ENCODE measurements around the gene SEMA4G. TPM values are rescaled to one million over a fixed set of nuclear protein-coding genes. Genes with fewer than 3 reads are reported as not detected.

Gene SEMA4G
- total RNA-seq, 2 experiments from 2014 or later: 0.21 to 0.41 TPM

- no peaks in the 10 kb centered on the region for H3K9me3 ChIP-seq (ENCODE audit: low read length)
- H2AFZ ChIP-seq (ENCODE audit: low read length): no peak overlapping the region
- H3K27ac ChIP-seq (ENCODE audit: low read depth, low read length, poor library complexity, severe bottlenecking): no peak overlapping the region
- H3K4me3 ChIP-seq (ENCODE audit: low read depth, low read length, poor library complexity, severe bottlenecking): no peak overlapping the region
- no peaks in the 10 kb centered on the region for H3K79me2 ChIP-seq (ENCODE audit: insufficient read depth, low read depth, low read length)
- intact Hi-C loops (cut with micrococcal nuclease; ENCODE audit: unreplicated experiment): no loop called here
- CTCF ChIA-PET (ENCODE audit: unreplicated experiment): no interaction called here
- H3K4me1 ChIP-seq (ENCODE audit: insufficient read depth, low read length, poor library complexity, severe bottlenecking): peaks cover 22% of the 10 kb centered on the region
- POLR2A ChIA-PET: interaction anchor here (0.6 kb wide), 1 partner anchor 13 kb away, joined by 3 read pairs; no protein-coding TSS in a partner anchor
- no peak overlapping the region for H3K4me2 ChIP-seq (ENCODE audit: low read length)
- H4K20me1 ChIP-seq (ENCODE audit: insufficient read depth, low read length): no peaks in the 10 kb centered on the region
- DNase-seq (ENCODE audit: low spot score): no peak
- no peak for TF ChIP-seq CTCF (conservative IDR thresholded peaks at IDR 0.05; ENCODE audit: low read length)
- TF ChIP-seq EZH2phosphoT487 (IDR thresholded peaks at IDR 0.05; ENCODE audit: borderline replicate concordance, low read depth, low read length): no peak
- no peaks in the 10 kb centered on the region for H3K36me3 ChIP-seq (ENCODE audit: insufficient read depth, low read length)
- BruUV-seq (replicated peaks): no TSS peak
- H3K9me2 ChIP-seq (ENCODE audit: insufficient read depth, low read length): no peaks in the 10 kb centered on the region
Observed at GRCh38 chr10:101000915-101001658, 31.8 kb downstream of the SEMA4G start.

- intact Hi-C loops (cut with micrococcal nuclease; ENCODE audit: unreplicated experiment): no loop called here
- POLR2A ChIA-PET: no interaction called here
- H3K9me2 ChIP-seq (ENCODE audit: insufficient read depth, low read length): no peaks in the 10 kb centered on the region
Observed at GRCh38 chr10:101001659-101002035, 32.3 kb downstream of the SEMA4G start.

More at GRCh38 chr10:101001659-101002035, 32.3 kb downstream of the SEMA4G start:
- BruUV-seq (replicated peaks): no TSS peak
- no peak overlapping the region for H2AFZ ChIP-seq (ENCODE audit: low read length)
- H3K4me1 ChIP-seq (ENCODE audit: insufficient read depth, low read length, poor library complexity, severe bottlenecking): peaks cover 16% of the 10 kb centered on the region
- no peak overlapping the region for H3K4me2 ChIP-seq (ENCODE audit: low read length)
- H4K20me1 ChIP-seq (ENCODE audit: insufficient read depth, low read length): no peaks in the 10 kb centered on the region
- H3K4me3 ChIP-seq (ENCODE audit: low read depth, low read length, poor library complexity, severe bottlenecking): no peak overlapping the region
- no peak overlapping the region for H3K27ac ChIP-seq (ENCODE audit: low read depth, low read length, poor library complexity, severe bottlenecking)
- no peak for DNase-seq (ENCODE audit: low spot score)
- H3K79me2 ChIP-seq (ENCODE audit: insufficient read depth, low read depth, low read length): no peaks in the 10 kb centered on the region
- H3K9me3 ChIP-seq (ENCODE audit: low read length): no peaks in the 10 kb centered on the region
- H3K36me3 ChIP-seq (ENCODE audit: insufficient read depth, low read length): no peaks in the 10 kb centered on the region
- CTCF ChIA-PET (ENCODE audit: unreplicated experiment): no interaction called here
- no peak for TF ChIP-seq EZH2phosphoT487 (IDR thresholded peaks at IDR 0.05; ENCODE audit: borderline replicate concordance, low read depth, low read length)
- TF ChIP-seq CTCF (conservative IDR thresholded peaks at IDR 0.05; ENCODE audit: low read length): no peak

Measured in OCI-LY7 (cell line).